H1 (cell line): ENCODE results near the gene SBK2. TPM values are rescaled to one million over a fixed set of nuclear protein-coding genes. Genes with fewer than 3 reads are reported as not detected.

Source experiments
- CTCF ChIA-PET: fragments of 300-600 bp; sonication (Branson Sonifier 250); formaldehyde crosslinking; loops from one replicate; lab custom pipeline; 2021; ENCODE audit not compliant: partially characterized antibody; lab: Charles Lee
- POLR2A ChIA-PET: fragments of 300-600 bp; sonication (Branson Sonifier 250); formaldehyde crosslinking; loops from one replicate; lab custom pipeline; 2021; ENCODE audit warnings: inconsistent platforms; ENCODE audit not compliant: partially characterized antibody; lab: Charles Lee
- DNase-seq, 2 experiments: peaks; one replicate each; pipeline versions ENCODE4 v3.0.0 to v3.0.0-alpha.2; 2010 to 2022; ENCODE audit warnings: low spot score in 2 of 2, low read depth in 1 of 2, mixed read lengths in 1 of 2
- FAIRE-seq: peaks from 2 replicates; lab custom pipeline; 2011; peaks lifted over from hg19 to GRCh38; lab: Jason Lieb, UNC
- H2AFZ ChIP-seq: 2 replicates; pipeline ENCODE4 v1.8.1; 2012; ENCODE audit warnings: low read length, inconsistent platforms
- H2AK5ac ChIP-seq: 2 replicates; pipeline ENCODE4 v1.6.1; 2013; ENCODE audit warnings: low read depth, low read length
- H2BK120ac ChIP-seq: replicated peaks from 2 replicates; pipeline ENCODE3; 2013; ENCODE audit warnings: low read depth, low read length, inconsistent platforms
- H2BK12ac ChIP-seq: 2 replicates; pipeline ENCODE4 v1.6.1; 2013; ENCODE audit warnings: low read depth, low read length
- H2BK15ac ChIP-seq: 2 replicates; pipeline ENCODE4 v1.6.1; 2013; ENCODE audit warnings: low read length
- H2BK20ac ChIP-seq: 2 replicates; pipeline ENCODE4 v1.6.1; 2013; ENCODE audit warnings: low read length
- H2BK5ac ChIP-seq: 2 replicates; pipeline ENCODE4 v1.6.1; 2013; ENCODE audit warnings: low read depth, low read length
- H3K14ac ChIP-seq: 2 replicates; pipeline ENCODE4 v1.6.1; 2013; ENCODE audit warnings: inconsistent platforms; ENCODE audit not compliant: insufficient read length
- H3K18ac ChIP-seq: 2 replicates; pipeline ENCODE4 v1.6.1; 2013; ENCODE audit warnings: low read length; ENCODE audit errors: extremely low read depth
- H3K23ac ChIP-seq: 2 replicates; pipeline ENCODE4 v1.6.1; 2013; ENCODE audit warnings: inconsistent platforms; ENCODE audit not compliant: insufficient read length
- H3K23me2 ChIP-seq: 2 replicates; pipeline ENCODE4 v1.6.1; 2013; ENCODE audit warnings: low read depth, low read length
- H3K27ac ChIP-seq: 2 replicates; pipeline ENCODE4 v1.6.1; 2011; ENCODE audit warnings: low read depth, low read length, inconsistent platforms
- H3K27me3 ChIP-seq, 4 experiments: replicated peaks in 1 of 4; 1 replicate in 1 of 4; 2 replicates in 3 of 4; pipeline versions ENCODE4 v1.6.1 to v1.8.1; 2011 to 2013; ENCODE audit warnings: low read length in 3 of 4, mild to moderate bottlenecking in 3 of 4, inconsistent platforms in 2 of 4, mixed read lengths in 2 of 4, moderate library complexity in 1 of 4; ENCODE audit not compliant: control insufficient read depth in 3 of 4, insufficient read depth in 3 of 4; ENCODE audit errors: extremely low read depth in 1 of 4
- H3K36me3 ChIP-seq, 4 experiments: 2 replicates each; pipeline versions ENCODE4 v1.6.1 to v1.8.1; 2011 to 2013; ENCODE audit warnings: mild to moderate bottlenecking in 4 of 4, low read length in 3 of 4, moderate library complexity in 2 of 4, control low read depth in 1 of 4, inconsistent platforms in 1 of 4; ENCODE audit not compliant: insufficient read depth in 4 of 4, control insufficient read depth in 2 of 4
- H3K4ac ChIP-seq: replicated peaks from 2 replicates; pipeline ENCODE3; 2013; ENCODE audit warnings: low read length, low read depth, mixed read lengths, inconsistent platforms; ENCODE audit not compliant: insufficient read length
- H3K4me1 ChIP-seq, 4 experiments: replicated peaks in 1 of 4; 1 replicate in 1 of 4; 2 replicates in 3 of 4; pipeline versions ENCODE4 v1.6.1 to v1.8.1; 2011 to 2013; ENCODE audit warnings: low read length in 3 of 4, inconsistent platforms in 2 of 4, mixed read lengths in 1 of 4; ENCODE audit not compliant: insufficient read depth in 4 of 4, control insufficient read depth in 3 of 4
- H3K4me2 ChIP-seq, 2 experiments: 2 replicates each; pipeline versions ENCODE4 v1.6.1 to v1.8.1; 2011 to 2013; ENCODE audit warnings: low read depth in 2 of 2, low read length in 2 of 2, control low read depth in 1 of 2, inconsistent platforms in 1 of 2, mild to moderate bottlenecking in 1 of 2; ENCODE audit not compliant: insufficient read depth in 1 of 2
- H3K4me3 ChIP-seq, 4 experiments: fragments of 200-600, 300-600 bp in 1 of 4; sonication (generic), shearing (Covaris generic), sonication (Bioruptor Twin) in 1 of 4; 2 replicates each; pipeline versions ENCODE4 v1.5.1 to v1.8.1; 2011 to 2016; ENCODE audit warnings: low read length in 4 of 4, low read depth in 3 of 4, control low read depth in 2 of 4, inconsistent platforms in 2 of 4, mild to moderate bottlenecking in 2 of 4, mixed read lengths in 1 of 4, moderate library complexity in 1 of 4; ENCODE audit not compliant: insufficient read depth in 2 of 4; ENCODE audit errors: extremely low read depth in 1 of 4
- H3K56ac ChIP-seq: replicated peaks from 2 replicates; pipeline ENCODE3; 2013; ENCODE audit warnings: low read depth, mild to moderate bottlenecking, mixed read lengths, low read length, inconsistent platforms; ENCODE audit not compliant: insufficient read length
- H3K79me1 ChIP-seq: 2 replicates; pipeline ENCODE4 v1.6.1; 2013; ENCODE audit warnings: low read depth, low read length, control low read depth
- H3K79me2 ChIP-seq, 2 experiments: 2 replicates each; pipeline versions ENCODE4 v1.6.1 to v1.8.1; 2012 to 2013; ENCODE audit warnings: low read length in 2 of 2, mild to moderate bottlenecking in 2 of 2, inconsistent platforms in 1 of 2; ENCODE audit not compliant: insufficient read depth in 2 of 2, control insufficient read depth in 1 of 2
- H3K9ac ChIP-seq, 4 experiments: replicated peaks in 1 of 4; 1 replicate in 1 of 4; 2 replicates in 3 of 4; pipeline versions ENCODE4 v1.6.1 to v1.8.1; 2011 to 2013; ENCODE audit warnings: low read depth in 3 of 4, low read length in 3 of 4, control low read depth in 2 of 4, mild to moderate bottlenecking in 2 of 4, moderate library complexity in 2 of 4, inconsistent platforms in 1 of 4; ENCODE audit errors: extremely low read depth in 1 of 4
- H3K9me3 ChIP-seq, 2 experiments: 2 replicates each; pipeline versions ENCODE4 v1.6.1 to v1.8.1; 2012 to 2013; ENCODE audit warnings: mild to moderate bottlenecking in 2 of 2, moderate library complexity in 2 of 2, control low read depth in 1 of 2, inconsistent platforms in 1 of 2, low read depth in 1 of 2, low read length in 1 of 2, mixed read lengths in 1 of 2; ENCODE audit not compliant: insufficient read depth in 2 of 2
- H4K20me1 ChIP-seq, 2 experiments: replicated peaks in 1 of 2; 2 replicates each; pipeline versions ENCODE3 to v1.8.1; 2011 to 2013; ENCODE audit warnings: inconsistent platforms in 2 of 2, low read length in 2 of 2, mild to moderate bottlenecking in 1 of 2; ENCODE audit not compliant: insufficient read depth in 2 of 2, control insufficient read depth in 1 of 2
- H4K5ac ChIP-seq: 2 replicates; pipeline ENCODE4 v1.6.1; 2013; ENCODE audit warnings: low read length, low read depth, mixed read lengths, inconsistent platforms; ENCODE audit not compliant: insufficient read length
- H4K8ac ChIP-seq: 2 replicates; pipeline ENCODE4 v1.8.0; 2013; ENCODE audit warnings: mild to moderate bottlenecking, moderate library complexity, low read length, inconsistent platforms; ENCODE audit not compliant: insufficient read depth; ENCODE audit errors: extremely low read depth
- H4K91ac ChIP-seq: replicated peaks from 2 replicates; pipeline ENCODE3; 2013; ENCODE audit warnings: low read length, mixed read lengths, inconsistent platforms; ENCODE audit not compliant: insufficient read length
- CEBPB ChIP-seq: IDR thresholded peaks from 2 replicates; pipeline ENCODE4 v1.6.1; 2012; ENCODE audit warnings: low read depth, low read length
- CREB1 ChIP-seq: IDR thresholded peaks from 2 replicates; pipeline ENCODE4 v1.6.1; 2012; ENCODE audit warnings: inconsistent platforms
- JUND ChIP-seq: IDR thresholded peaks from 2 replicates; pipeline ENCODE4 v1.6.1; 2011; ENCODE audit warnings: mild to moderate bottlenecking, improper control_type of control experiment, low read length
- WGBS, 2 experiments: shearing (Covaris generic) in 1 of 2; methylation state at CpG; one replicate each; pipeline versions ENCODE4 v1.1.6 to v1.1.7; 2013 to 2015; ENCODE audit warnings: low lambda C conversion rate in 2 of 2, mixed read lengths in 2 of 2, inconsistent platforms in 1 of 2, low coverage in 1 of 2, missing lambda C conversion rate in 1 of 2; ENCODE audit not compliant: insufficient replicate concordance in 2 of 2, insufficient coverage in 1 of 2, insufficient read length in 1 of 2; ENCODE audit errors: extremely low coverage in 1 of 2, missing lambda C conversion rate in 1 of 2; 5-methylcytosine and 5-hydroxymethylcytosine counted together
- polyA plus RNA-seq, 7 experiments: library from polyadenylated mRNA; depleted of rRNA in 3 of 7; stranded (reverse) in 5 of 7; unstranded in 2 of 7; fragments of >200 nt in 5 of 7; fragments of 200-250 nt in 2 of 7; gene quantifications; 1 replicate in 5 of 7; 2 replicates in 1 of 7; 4 replicates in 1 of 7; pipeline versions ENCODE4 v1.2.1 to v1.2.3, GENCODE V29; 2011 to 2013; ENCODE audit warnings: missing spikeins in 2 of 7, mixed read lengths in 2 of 7
- total RNA-seq: library from RNA; stranded (reverse); fragmentation: NEBNext Ultra II Directional; extraction: Animal tissue kit (Norgen Biotek cat#: 25700); gene quantifications from 2 replicates; pipeline ENCODE4 v1.2.1, GENCODE V29; 2021

SBK2 gene
- total and polyA plus RNA-seq, 2 of the 8 experiments (the other 6 are each of a cell fraction or from before 2014, with no cell fraction given) = 3.2 to 4.1 TPM

- no peak overlapping the region for H3K4me3 ChIP-seq
- H4K91ac ChIP-seq = no peak overlapping the region
- no peak for DNase-seq
- ChIA-PET POLR2A (no interaction called here), CTCF (interaction anchor here (0.7 to 1.2 kb wide), 3 partner anchors 15 to 724 kb away, joined by 3 to 4 read pairs (median 4); no protein-coding TSS in a partner anchor)
- H3K27me3 ChIP-seq = no peaks in the 10 kb centered on the region; a peak in 2 of 7 replicates
- H4K20me1 ChIP-seq = peaks cover 0 to 3% of the 10 kb centered on the region in 2 experiments
- H3K23me2 ChIP-seq = peaks cover 10% of the 10 kb centered on the region; the same call in 1 of the 2 replicates
- peak overlapping the region; percentile 94 for H3K4ac ChIP-seq
- H3K27ac ChIP-seq = peak overlapping the region; percentile 51; the same call in 1 of the 2 replicates
- H3K79me2 ChIP-seq = no peaks in the 10 kb centered on the region
- peak overlapping the region; percentile 14 to 29; a peak in 1 of 4 replicates for H3K4me2 ChIP-seq
- peak overlapping the region; percentile 64 for H4K5ac ChIP-seq
- peak overlapping the region; percentile 71; the same call in 1 of the 2 replicates for H2BK5ac ChIP-seq
- no peaks in the 10 kb centered on the region for H3K79me1 ChIP-seq
- H3K56ac ChIP-seq = no peak overlapping the region
- H2AFZ ChIP-seq = no peak overlapping the region
- no peak overlapping the region for H3K23ac ChIP-seq
- H3K36me3 ChIP-seq = no peaks in the 10 kb centered on the region; a peak in 1 of 8 replicates
- TF ChIP-seq CREB1 (no peak), CEBPB (no peak), JUND (0 out of 2 replicates have a peak, but pooled peaks have one; percentile 22)
- TF ChIP-seq, all 59 proteins: peak for 1
- peak overlapping the region; percentile 78 for H2BK120ac ChIP-seq
- 0 out of 2 replicates have a peak overlapping the region, but pooled peaks have one; percentile 27 for H2BK12ac ChIP-seq
- H2BK15ac ChIP-seq = no peak overlapping the region
- H3K14ac ChIP-seq = no peak overlapping the region
- no peaks in the 10 kb centered on the region for H3K9me3 ChIP-seq
- 56% methylated on average over 3 of the region's 5 CpGs; no CpG with 5 or more reads in 1 of the 2 experiments for WGBS, 2 experiments
- H2BK20ac ChIP-seq = no peak overlapping the region
- H3K9ac ChIP-seq = no peak overlapping the region
- H3K18ac ChIP-seq = peak overlapping the region; percentile 48
- FAIRE-seq = no peak
- peaks cover 0 to 17% (median 5%) of the 10 kb centered on the region in 4 experiments; a peak in 4 of 7 replicates for H3K4me1 ChIP-seq
- H4K8ac ChIP-seq = no peak overlapping the region
- no peak overlapping the region for H2AK5ac ChIP-seq
These were observed 793 bp upstream of the SBK2 start for GRCh38 chr19:55537741-55538111.
